Fibroblast of lung (primary cell): Measurements from ENCODE around the gene FAM170B. TPM values are rescaled to one million over a fixed set of nuclear protein-coding genes. Genes with fewer than 3 reads are reported as not detected.

Experiments used
- DNase-seq, 2 donors: peaks; one replicate each; pipeline versions ENCODE4 v3.0.0 to v3.0.0-alpha.2; 2010; ENCODE audit warnings: low read depth in 2 of 2
- H2AFZ ChIP-seq: 2 replicates; pipeline ENCODE4 v1.5.1; 2012; ENCODE audit warnings: low read length, control low read depth, inconsistent platforms
- H3K27ac ChIP-seq: 2 replicates; pipeline ENCODE4 v1.5.1; 2011; ENCODE audit warnings: low read length, control low read depth; ENCODE audit not compliant: insufficient read depth
- H3K27me3 ChIP-seq: 2 replicates; pipeline ENCODE4 v1.5.1; 2011; ENCODE audit warnings: mild to moderate bottlenecking, low read length; ENCODE audit not compliant: control insufficient read depth, insufficient read depth
- H3K36me3 ChIP-seq: 2 replicates; pipeline ENCODE4 v1.5.1; 2011; ENCODE audit warnings: low read length; ENCODE audit not compliant: control insufficient read depth, insufficient read depth
- H3K4me1 ChIP-seq: 2 replicates; pipeline ENCODE4 v1.5.1; 2011; ENCODE audit warnings: low read length; ENCODE audit not compliant: control insufficient read depth, insufficient read depth; ENCODE audit errors: extremely low read depth
- H3K4me2 ChIP-seq: 2 replicates; pipeline ENCODE4 v1.5.1; 2011; ENCODE audit warnings: low read length, control low read depth; ENCODE audit not compliant: insufficient read depth; ENCODE audit errors: extremely low read depth
- H3K4me3 ChIP-seq, 4 experiments: fragments of 200-600 bp in 1 of 4; sonication (generic) in 1 of 4; replicated peaks in 1 of 4; 2 replicates each; pipeline ENCODE4 v1.5.1; 2011 to 2016; ENCODE audit warnings: low read length in 4 of 4, low read depth in 3 of 4, mild to moderate bottlenecking in 3 of 4, control low read depth in 2 of 4, inconsistent platforms in 1 of 4, mixed read lengths in 1 of 4; ENCODE audit not compliant: insufficient read depth in 1 of 4; ENCODE audit errors: control extremely low read depth in 1 of 4
- H3K79me2 ChIP-seq: 2 replicates; pipeline ENCODE4 v1.5.1; 2012; ENCODE audit warnings: mild to moderate bottlenecking, low read length, inconsistent platforms; ENCODE audit not compliant: control insufficient read depth, insufficient read depth
- H3K9ac ChIP-seq: 2 replicates; pipeline ENCODE4 v1.5.1; 2011; ENCODE audit warnings: mild to moderate bottlenecking, low read length, control low read depth; ENCODE audit not compliant: insufficient read depth
- H3K9me3 ChIP-seq: 2 replicates; pipeline ENCODE4 v1.5.1; 2012; ENCODE audit warnings: low read depth, low read length; ENCODE audit not compliant: control insufficient read depth, insufficient read depth
- H4K20me1 ChIP-seq: 2 replicates; pipeline ENCODE4 v1.5.1; 2011; ENCODE audit warnings: low read length; ENCODE audit not compliant: control insufficient read depth, insufficient read depth; ENCODE audit errors: extremely low read depth
- EZH2 ChIP-seq: IDR thresholded peaks from 2 replicates; pipeline ENCODE4 v1.5.1; 2012; ENCODE audit warnings: low read length, control low read depth, mild to moderate bottlenecking; ENCODE audit errors: missing control alignments
- polyA plus RNA-seq, 2 donors: library from polyadenylated mRNA; depleted of rRNA in 1 of 2; stranded (reverse) in 1 of 2; unstranded in 1 of 2; fragments of >200 nt; gene quantifications; 2 replicates each; pipeline ENCODE4 v1.2.1, GENCODE V29; 2011 to 2012; ENCODE audit warnings: missing spikeins in 1 of 2
- total RNA-seq: library from RNA; depleted of rRNA; stranded (reverse); fragments of >200 nt; gene quantifications from 2 replicates; pipeline ENCODE4 v1.2.1, GENCODE V29; 2014
- TF ChIP-seq, protein P1 (sequence below), 2 donors: IDR thresholded peaks in 1 of 2; conservative IDR thresholded peaks in 1 of 2; 1 replicate in 1 of 2; 2 replicates in 1 of 2; pipeline ENCODE4 v1.5.1; 2011 to 2012; ENCODE audit warnings: low read length in 2 of 2, control low read depth in 1 of 2, inconsistent platforms in 1 of 2, low read depth in 1 of 2, mild to moderate bottlenecking in 1 of 2

The FAM170B gene
- total and polyA plus RNA-seq, 2 donors (not counting 1 experiment from before 2014, with no cell fraction given) = not detected

DNA sequence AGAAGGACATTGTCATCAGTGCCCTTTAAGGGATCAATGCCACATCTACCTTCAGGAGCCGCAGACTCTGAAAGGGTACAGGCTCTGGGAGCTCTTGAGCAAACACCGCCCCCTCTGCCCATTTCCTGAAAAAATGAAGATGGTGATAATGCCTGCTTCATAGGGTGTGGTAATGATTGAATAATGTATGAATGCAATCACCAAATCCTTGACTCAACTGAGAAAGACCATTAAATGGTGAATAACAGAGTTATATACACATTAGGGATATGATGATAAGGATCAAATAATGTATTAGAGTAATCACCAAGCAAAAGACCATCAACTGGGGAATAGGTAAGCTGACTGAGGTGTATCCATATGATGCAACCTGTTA lies 1.5 kb downstream of the FAM170B start:
- H2AFZ ChIP-seq = no peak overlapping the region
- no peak for TF ChIP-seq EZH2
- TF ChIP-seq, protein P1, sequence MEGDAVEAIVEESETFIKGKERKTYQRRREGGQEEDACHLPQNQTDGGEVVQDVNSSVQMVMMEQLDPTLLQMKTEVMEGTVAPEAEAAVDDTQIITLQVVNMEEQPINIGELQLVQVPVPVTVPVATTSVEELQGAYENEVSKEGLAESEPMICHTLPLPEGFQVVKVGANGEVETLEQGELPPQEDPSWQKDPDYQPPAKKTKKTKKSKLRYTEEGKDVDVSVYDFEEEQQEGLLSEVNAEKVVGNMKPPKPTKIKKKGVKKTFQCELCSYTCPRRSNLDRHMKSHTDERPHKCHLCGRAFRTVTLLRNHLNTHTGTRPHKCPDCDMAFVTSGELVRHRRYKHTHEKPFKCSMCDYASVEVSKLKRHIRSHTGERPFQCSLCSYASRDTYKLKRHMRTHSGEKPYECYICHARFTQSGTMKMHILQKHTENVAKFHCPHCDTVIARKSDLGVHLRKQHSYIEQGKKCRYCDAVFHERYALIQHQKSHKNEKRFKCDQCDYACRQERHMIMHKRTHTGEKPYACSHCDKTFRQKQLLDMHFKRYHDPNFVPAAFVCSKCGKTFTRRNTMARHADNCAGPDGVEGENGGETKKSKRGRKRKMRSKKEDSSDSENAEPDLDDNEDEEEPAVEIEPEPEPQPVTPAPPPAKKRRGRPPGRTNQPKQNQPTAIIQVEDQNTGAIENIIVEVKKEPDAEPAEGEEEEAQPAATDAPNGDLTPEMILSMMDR (conservative IDR thresholded peaks at IDR 0.05 in 1 of 2, IDR thresholded peaks at IDR 0.05 in 1 of 2; ENCODE audit: low read depth in 1 of 2, low read length in 2 of 2) = no peak
- H3K27ac ChIP-seq = no peak overlapping the region

GRCh38 chr10:49131507-49132361 lies 2.1 kb downstream of the FAM170B start:
- DNase-seq = no peak
- H3K27me3 ChIP-seq = peaks cover 44% of the 10 kb centered on the region
- no peak overlapping the region for H3K4me2 ChIP-seq
- H3K9me3 ChIP-seq = no peaks in the 10 kb centered on the region
- no peak overlapping the region for H2AFZ ChIP-seq
- TF ChIP-seq, protein P1 (conservative IDR thresholded peaks at IDR 0.05 in 1 of 2, IDR thresholded peaks at IDR 0.05 in 1 of 2; ENCODE audit: low read depth in 1 of 2, low read length in 2 of 2) = no peak
- peak; percentile 16 for TF ChIP-seq EZH2
- no peaks in the 10 kb centered on the region for H3K4me1 ChIP-seq
- peak overlapping the region in 1 of 4 experiments; percentile 10 for H3K4me3 ChIP-seq
- H3K9ac ChIP-seq = no peak overlapping the region
- H4K20me1 ChIP-seq = no peaks in the 10 kb centered on the region
- H3K36me3 ChIP-seq = no peaks in the 10 kb centered on the region
- no peak overlapping the region for H3K27ac ChIP-seq
- H3K79me2 ChIP-seq = no peaks in the 10 kb centered on the region

More for the DNA sequence above, 1.5 kb downstream of the FAM170B start:
- no peak overlapping the region for H3K4me2 ChIP-seq
- DNase-seq = no peak
- no peaks in the 10 kb centered on the region for H3K36me3 ChIP-seq
- H3K9me3 ChIP-seq = no peaks in the 10 kb centered on the region
- H4K20me1 ChIP-seq = no peaks in the 10 kb centered on the region
- H3K79me2 ChIP-seq = no peaks in the 10 kb centered on the region
- peaks cover 47% of the 10 kb centered on the region for H3K27me3 ChIP-seq
- no peak overlapping the region for H3K9ac ChIP-seq
- no peaks in the 10 kb centered on the region for H3K4me1 ChIP-seq
- H3K4me3 ChIP-seq = no peak overlapping the region

DNA sequence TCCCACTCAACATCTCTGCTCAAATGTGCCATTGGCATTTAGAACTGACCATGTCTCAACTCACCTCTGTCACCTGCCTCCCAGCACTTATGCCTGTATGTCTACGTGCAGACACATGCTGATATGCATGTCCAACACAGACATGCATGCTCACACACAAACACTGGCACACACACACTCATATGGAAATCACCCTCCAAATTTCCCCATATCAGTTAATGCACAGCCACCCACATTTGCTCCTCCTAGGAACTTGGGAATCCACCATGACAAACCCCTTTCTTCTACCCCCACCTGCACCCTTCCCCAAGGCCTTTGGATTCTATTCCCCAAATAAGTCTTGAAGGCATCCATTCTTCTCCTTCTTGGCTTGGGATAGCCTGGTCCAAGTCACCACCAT lies 4.4 kb downstream of the FAM170B start:
- DNase-seq = no peak
- Histone ChIP-seq H4K20me1 (no peaks in the 10 kb centered on the region), H3K4me1 (no peaks in the 10 kb centered on the region), H2AFZ (no peak overlapping the region), H3K4me3 (no peak overlapping the region), H3K9me3 (no peaks in the 10 kb centered on the region), H3K27me3 (peaks cover 43% of the 10 kb centered on the region), H3K79me2 (no peaks in the 10 kb centered on the region), H3K9ac (no peak overlapping the region), H3K36me3 (no peaks in the 10 kb centered on the region), H3K27ac (no peak overlapping the region), H3K4me2 (no peak overlapping the region)
- TF ChIP-seq, protein P1 (conservative IDR thresholded peaks at IDR 0.05 in 1 of 2, IDR thresholded peaks at IDR 0.05 in 1 of 2; ENCODE audit: low read depth in 1 of 2, low read length in 2 of 2) = no peak
- no peak for TF ChIP-seq EZH2
